Activated naive CD8-positive, alpha-beta T cell (primary cell): ENCODE measurements around the gene EYS.
"Not testable (repeated sequence)": the region's sequence is repeated elsewhere in the genome, so short reads cannot be mapped to it uniquely, and the experiment has no call there.

Source experiments
- H3K27ac Mint-ChIP-seq: one replicate; pipeline ENCODE4 v1.8.0; 2021; ENCODE audit warnings: mixed read lengths
- H3K27me3 Mint-ChIP-seq: one replicate; pipeline ENCODE4 v1.8.0; 2021; ENCODE audit warnings: mixed read lengths
- H3K36me3 Mint-ChIP-seq: one replicate; pipeline ENCODE4 v1.8.0; 2021; ENCODE audit warnings: mixed read lengths
- H3K4me1 Mint-ChIP-seq: one replicate; pipeline ENCODE4 v1.8.0; 2021; ENCODE audit warnings: low read depth, mixed read lengths
- H3K4me3 Mint-ChIP-seq: one replicate; pipeline ENCODE4 v1.8.0; 2021; ENCODE audit warnings: mild to moderate bottlenecking, mixed read lengths
- H3K9me3 Mint-ChIP-seq: one replicate; pipeline ENCODE4 v1.8.0; 2021; ENCODE audit warnings: low read depth, mixed read lengths

Gene EYS

GRCh38 chr6:63816982-63817436 is 1890.0 kb downstream of the EYS start:
- Mint-ChIP-seq H3K36me3 (no peaks in the 10 kb centered on the region), H3K4me1 (no peaks in the 10 kb centered on the region), H3K4me3 (no peak overlapping the region), H3K9me3 (no peaks in the 10 kb centered on the region), H3K27ac (no peak overlapping the region), H3K27me3 (peaks cover 6% of the 10 kb centered on the region)

GRCh38 chr6:63816401-63816981 is 1890.5 kb downstream of the EYS start:
- Mint-ChIP-seq H3K36me3 (no peaks in the 10 kb centered on the region), H3K4me1 (no peaks in the 10 kb centered on the region), H3K9me3 (no peaks in the 10 kb centered on the region), H3K27ac (no peak overlapping the region), H3K4me3 (no peak overlapping the region), H3K27me3 (peaks cover 4% of the 10 kb centered on the region)

DNA sequence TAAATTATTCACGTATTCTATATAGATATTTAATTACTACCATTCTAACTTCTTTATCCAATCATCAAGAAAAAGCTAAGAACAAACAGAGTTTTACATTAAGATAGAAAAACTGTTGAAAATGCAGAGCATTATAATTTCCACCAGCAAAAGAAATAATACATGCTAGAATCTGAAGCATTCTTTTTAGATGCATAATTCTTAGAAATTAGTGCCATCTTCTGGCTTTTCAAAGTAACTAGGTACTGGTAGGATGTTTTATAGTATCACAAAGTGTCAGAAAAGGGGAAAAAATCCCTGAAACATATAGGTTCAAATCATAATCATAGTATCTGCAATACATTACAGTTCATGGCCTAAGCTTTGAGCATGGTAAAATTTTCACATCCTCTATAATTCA is 1892.6 kb downstream of the EYS start:
- Mint-ChIP-seq H3K9me3 (no peaks in the 10 kb centered on the region), H3K36me3 (no peaks in the 10 kb centered on the region), H3K4me3 (no peak overlapping the region), H3K4me1 (no peaks in the 10 kb centered on the region), H3K27ac (no peak overlapping the region), H3K27me3 (peaks cover 1% of the 10 kb centered on the region)

GRCh38 chr6:63813566-63814120 is 1893.4 kb downstream of the EYS start:
- Mint-ChIP-seq H3K4me1 (no peaks in the 10 kb centered on the region), H3K27me3 (peaks cover 1% of the 10 kb centered on the region), H3K36me3 (no peaks in the 10 kb centered on the region), H3K9me3 (no peaks in the 10 kb centered on the region), H3K4me3 (no peak overlapping the region), H3K27ac (no peak overlapping the region)

- no peaks in the 10 kb centered on the region for H3K9me3 Mint-ChIP-seq
- H3K36me3 Mint-ChIP-seq: no peaks in the 10 kb centered on the region
- H3K27ac Mint-ChIP-seq: no peak overlapping the region
- peaks cover 3% of the 10 kb centered on the region for H3K27me3 Mint-ChIP-seq
- H3K4me1 Mint-ChIP-seq: no peaks in the 10 kb centered on the region
- H3K4me3 Mint-ChIP-seq: no peak overlapping the region
Measured at GRCh38 chr6:63808576-63808975, 1898.5 kb downstream of the EYS start.

- H3K36me3 Mint-ChIP-seq: no peaks in the 10 kb centered on the region
- no peak overlapping the region for H3K4me3 Mint-ChIP-seq
- no peak overlapping the region for H3K27ac Mint-ChIP-seq
- peaks cover 2% of the 10 kb centered on the region for H3K27me3 Mint-ChIP-seq
- no peaks in the 10 kb centered on the region for H3K4me1 Mint-ChIP-seq
- no peaks in the 10 kb centered on the region for H3K9me3 Mint-ChIP-seq
Measured at GRCh38 chr6:63807056-63807455, 1900.0 kb downstream of the EYS start.

DNA sequence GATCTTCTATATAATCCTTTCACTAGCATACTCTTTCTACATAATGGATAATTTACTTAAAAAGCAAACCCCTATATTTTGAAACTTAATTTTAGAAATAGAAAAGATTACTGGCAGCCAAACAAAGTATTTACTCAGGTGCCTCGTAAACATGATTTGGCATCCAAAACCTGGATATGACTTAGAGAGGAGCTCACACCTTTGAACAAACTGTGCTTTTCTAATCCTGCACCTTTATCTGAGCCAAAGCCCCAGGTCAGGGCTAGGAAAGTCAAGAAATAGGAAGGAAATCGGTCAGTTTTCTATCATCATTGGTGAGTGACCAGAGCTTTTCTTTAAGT is 1900.5 kb downstream of the EYS start:
- no peaks in the 10 kb centered on the region for H3K36me3 Mint-ChIP-seq
- H3K27me3 Mint-ChIP-seq: peaks cover 2% of the 10 kb centered on the region
- H3K9me3 Mint-ChIP-seq: no peaks in the 10 kb centered on the region
- H3K4me3 Mint-ChIP-seq: no peak overlapping the region
- H3K27ac Mint-ChIP-seq: no peak overlapping the region
- no peaks in the 10 kb centered on the region for H3K4me1 Mint-ChIP-seq

- no peak overlapping the region for H3K27ac Mint-ChIP-seq
- H3K9me3 Mint-ChIP-seq: no peaks in the 10 kb centered on the region
- H3K4me3 Mint-ChIP-seq: no peak overlapping the region
- no peaks in the 10 kb centered on the region for H3K4me1 Mint-ChIP-seq
- no peaks in the 10 kb centered on the region for H3K36me3 Mint-ChIP-seq
- peaks cover 2% of the 10 kb centered on the region for H3K27me3 Mint-ChIP-seq
Measured at GRCh38 chr6:63805808-63806572, 1901.0 kb downstream of the EYS start.

DNA sequence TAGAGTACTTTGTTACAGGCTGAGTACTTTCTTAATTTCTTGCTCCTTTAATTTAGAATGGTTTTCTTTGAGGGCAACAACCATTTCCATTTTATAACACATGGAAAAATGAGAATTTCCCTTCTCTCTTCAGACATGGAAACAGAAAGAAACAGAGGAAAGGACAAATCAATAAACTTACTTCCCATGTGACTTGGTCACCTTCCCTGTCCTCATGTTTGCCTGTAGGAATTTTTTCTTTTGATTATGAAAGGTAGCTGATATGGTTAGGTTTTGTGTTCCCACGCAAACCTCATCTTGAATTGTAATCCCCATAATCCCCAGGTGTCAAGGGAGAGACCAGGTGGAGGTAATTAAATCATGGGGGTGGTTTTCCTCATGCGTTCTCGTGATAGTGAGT is 1901.7 kb downstream of the EYS start:
- Mint-ChIP-seq H3K4me3 (no peak overlapping the region), H3K36me3 (no peaks in the 10 kb centered on the region), H3K27ac (no peak overlapping the region), H3K4me1 (no peaks in the 10 kb centered on the region), H3K9me3 (no peaks in the 10 kb centered on the region), H3K27me3 (peaks cover 2% of the 10 kb centered on the region)

- H3K27ac Mint-ChIP-seq: no peak overlapping the region
- no peaks in the 10 kb centered on the region for H3K36me3 Mint-ChIP-seq
- H3K4me3 Mint-ChIP-seq: no peak overlapping the region
- no peaks in the 10 kb centered on the region for H3K4me1 Mint-ChIP-seq
- H3K9me3 Mint-ChIP-seq: no peaks in the 10 kb centered on the region
- H3K27me3 Mint-ChIP-seq: peaks cover 2% of the 10 kb centered on the region
Measured at GRCh38 chr6:63804381-63804956, 1902.6 kb downstream of the EYS start.

- Mint-ChIP-seq H3K4me3 (no peak overlapping the region), H3K27ac (no peak overlapping the region), H3K4me1 (no peaks in the 10 kb centered on the region), H3K36me3 (no peaks in the 10 kb centered on the region), H3K27me3 (peaks cover 2% of the 10 kb centered on the region), H3K9me3 (no peaks in the 10 kb centered on the region)
Measured at GRCh38 chr6:63803371-63803770, 1903.7 kb downstream of the EYS start.

GRCh38 chr6:63802606-63803206 is 1904.3 kb downstream of the EYS start:
- Mint-ChIP-seq H3K9me3 (no peaks in the 10 kb centered on the region), H3K4me3 (no peak overlapping the region), H3K36me3 (no peaks in the 10 kb centered on the region), H3K27ac (no peak overlapping the region), H3K4me1 (no peaks in the 10 kb centered on the region), H3K27me3 (no peaks in the 10 kb centered on the region)

- not testable (repeated sequence) for H3K4me3 Mint-ChIP-seq, H3K27me3 Mint-ChIP-seq, H3K4me1 Mint-ChIP-seq, H3K9me3 Mint-ChIP-seq, H3K27ac Mint-ChIP-seq, H3K36me3 Mint-ChIP-seq
Measured at GRCh38 chr6:63800386-63800785, 1906.6 kb downstream of the EYS start.

DNA sequence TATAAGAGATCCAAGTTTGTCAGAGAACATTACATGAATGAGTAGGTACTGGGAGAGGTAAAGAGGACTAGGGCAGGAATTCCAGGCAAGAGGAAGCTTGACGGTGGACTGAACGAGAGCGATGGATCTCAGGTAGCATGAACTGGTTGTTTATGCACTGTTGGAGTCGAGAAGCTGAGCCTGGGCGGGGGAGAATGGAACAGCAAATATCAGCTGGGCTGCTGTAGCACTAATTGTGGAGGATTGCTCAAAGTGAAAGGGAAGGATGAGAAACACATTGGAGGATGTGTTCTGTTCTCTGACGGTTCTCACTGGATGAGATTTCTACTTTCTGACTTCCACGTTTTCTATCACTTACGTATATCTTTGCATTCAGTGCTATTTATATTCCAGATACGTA is 1907.2 kb downstream of the EYS start:
- no peaks in the 10 kb centered on the region for H3K27me3 Mint-ChIP-seq
- no peaks in the 10 kb centered on the region for H3K36me3 Mint-ChIP-seq
- H3K27ac Mint-ChIP-seq: no peak overlapping the region

DNA sequence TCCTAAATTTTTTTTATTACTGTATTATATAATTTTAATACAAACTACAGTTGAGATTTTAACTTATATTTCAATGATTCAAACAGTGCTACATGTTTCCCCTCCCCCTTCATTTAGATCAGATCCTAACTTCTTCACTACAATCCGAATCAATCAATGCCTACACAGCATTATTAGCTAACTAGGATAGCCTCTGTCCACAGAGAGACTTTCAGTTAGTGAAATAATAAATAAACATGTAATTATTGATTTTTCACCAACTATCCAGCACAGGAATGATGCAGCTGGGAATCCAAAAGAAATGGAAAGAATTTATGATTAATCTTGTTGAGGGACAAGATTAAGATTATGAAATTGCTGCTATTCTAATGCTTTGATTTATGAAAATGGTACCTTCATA is 1907.7 kb downstream of the EYS start:
- H3K36me3 Mint-ChIP-seq: no peaks in the 10 kb centered on the region
- no peaks in the 10 kb centered on the region for H3K27me3 Mint-ChIP-seq
- no peaks in the 10 kb centered on the region for H3K9me3 Mint-ChIP-seq
- H3K27ac Mint-ChIP-seq: no peak overlapping the region
- no peak overlapping the region for H3K4me3 Mint-ChIP-seq
- H3K4me1 Mint-ChIP-seq: no peaks in the 10 kb centered on the region

More for the DNA sequence above, 1907.2 kb downstream of the EYS start:
- Mint-ChIP-seq H3K4me3 (no peak overlapping the region), H3K4me1 (no peaks in the 10 kb centered on the region), H3K9me3 (no peaks in the 10 kb centered on the region)
